OCI-M2 (cell line): ENCODE results near the gene SPTA1.

Experiments used
- DNase-seq: peaks from one replicate; lab custom pipeline; 2025; ENCODE audit not compliant: unreplicated experiment; lab: John Stamatoyannopoulos, UW

Gene SPTA1

GRCh38 chr1:158577561-158577960 lies 109.0 kb downstream of the SPTA1 start:
- DNase-seq: no peak

- DNase-seq: no peak
These were observed 114.3 kb downstream of the SPTA1 start for GRCh38 chr1:158572226-158572625.

GRCh38 chr1:158570480-158570879 lies 116.0 kb downstream of the SPTA1 start, which contains the start of gene OR6P1:
Gene OR6P1 (minus strand): TSS chr1:158570580. CDS start chr1:158563604, 6,976 bp downstream.
- no peak for DNase-seq

- DNase-seq: no peak
These were observed 121.9 kb downstream of the SPTA1 start for GRCh38 chr1:158564608-158565007.

DNA sequence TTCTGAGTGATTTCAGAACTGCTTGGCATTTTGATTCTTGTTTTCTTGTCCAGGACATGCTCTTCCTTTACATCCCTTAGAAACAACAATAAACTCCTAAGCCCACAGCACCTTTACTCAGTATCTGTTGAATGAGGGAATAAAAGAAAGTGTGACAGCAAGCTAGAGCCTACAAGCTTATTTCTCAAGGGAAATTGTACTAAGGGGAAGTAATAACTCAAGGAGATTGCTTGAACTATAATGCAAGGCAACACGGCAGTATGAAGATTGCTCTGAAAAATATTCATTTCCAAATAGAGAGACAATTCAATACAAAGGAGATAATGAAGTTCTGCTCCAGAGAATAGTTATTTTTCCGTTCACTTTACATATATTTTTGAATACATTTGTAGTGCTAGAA lies 122.7 kb downstream of the SPTA1 start:
- DNase-seq: no peak
